ENCODE data around the gene SCMH1. TPM values are rescaled to one million over a fixed set of nuclear protein-coding genes. Genes with fewer than 3 reads are reported as not detected.
A peak's percentile ranks its signal among the peaks of the same experiment; 100 is the strongest.

The SCMH1 gene
- total RNA-seq, 1 donor from 2014 or later: 36.7 TPM

DNA sequence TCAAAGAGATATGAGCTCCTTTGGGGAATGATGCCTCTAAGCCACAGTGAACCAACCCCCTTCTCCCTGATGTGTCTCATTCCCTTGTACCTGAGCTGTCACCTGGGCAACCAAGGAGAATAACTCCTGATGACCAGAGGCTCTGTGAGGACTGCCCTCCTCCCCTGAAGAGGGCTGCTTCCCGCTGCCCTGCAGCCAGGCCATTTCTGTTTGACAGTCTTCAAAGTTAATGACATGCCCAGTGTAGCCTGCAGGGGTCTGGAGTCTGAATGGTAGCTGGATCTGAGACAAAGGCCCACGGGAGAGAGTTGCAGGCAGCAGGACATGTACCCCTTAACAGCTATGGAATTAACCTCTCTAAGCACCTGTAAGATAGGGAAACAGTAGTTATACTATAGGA is 217.2 kb downstream of the SCMH1 start:
- no peak overlapping the region for H3K4me3 Mint-ChIP-seq

DNA sequence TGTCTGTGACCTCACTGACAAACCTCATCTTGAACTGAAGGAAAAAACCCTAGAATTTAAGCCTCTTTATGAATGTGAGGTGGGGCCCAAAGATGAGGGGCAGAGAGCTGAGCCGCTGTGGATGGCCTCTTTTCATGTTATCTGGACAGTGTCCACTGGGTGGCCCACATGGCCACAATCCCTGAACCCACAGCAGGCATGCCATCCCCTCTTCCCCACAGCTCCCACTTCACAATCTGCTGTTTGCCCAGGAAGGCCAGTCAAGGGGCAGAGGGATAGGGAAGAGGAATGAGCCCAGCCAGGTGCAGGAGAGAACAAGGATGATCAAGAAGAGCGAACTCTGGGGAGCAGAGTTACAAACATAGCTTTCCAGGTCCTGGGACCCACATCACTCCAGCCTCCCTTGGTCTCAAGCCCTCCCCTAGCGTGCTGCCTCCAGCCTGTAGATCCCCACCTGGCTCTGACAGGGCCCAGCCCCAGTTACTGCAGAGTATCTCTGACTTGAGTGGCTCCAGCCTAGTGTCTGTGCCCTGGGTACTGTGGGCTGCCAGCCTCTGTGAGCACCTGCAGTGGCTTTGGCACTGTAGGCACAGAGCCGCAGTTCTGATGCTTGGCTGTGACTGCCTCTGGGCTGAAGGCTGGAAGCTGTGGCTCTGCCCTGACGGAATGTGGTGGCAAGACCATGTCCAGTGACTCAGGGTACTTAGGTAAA is 218.7 kb downstream of the SCMH1 start:
- Mint-ChIP-seq H3K27ac (peak overlapping the region; percentile 57), H3K4me3 (no peak overlapping the region), H3K36me3 (peaks cover 11% of the 10 kb centered on the region), H3K9me3 (no peaks in the 10 kb centered on the region), H3K27me3 (no peaks in the 10 kb centered on the region), H3K4me1 (ENCODE audit: unreplicated experiment) (peaks cover 19% of the 10 kb centered on the region)
- DNase-seq (ENCODE audit: extremely low spot score, unreplicated experiment): no peak
- TF ChIP-seq, protein P1, sequence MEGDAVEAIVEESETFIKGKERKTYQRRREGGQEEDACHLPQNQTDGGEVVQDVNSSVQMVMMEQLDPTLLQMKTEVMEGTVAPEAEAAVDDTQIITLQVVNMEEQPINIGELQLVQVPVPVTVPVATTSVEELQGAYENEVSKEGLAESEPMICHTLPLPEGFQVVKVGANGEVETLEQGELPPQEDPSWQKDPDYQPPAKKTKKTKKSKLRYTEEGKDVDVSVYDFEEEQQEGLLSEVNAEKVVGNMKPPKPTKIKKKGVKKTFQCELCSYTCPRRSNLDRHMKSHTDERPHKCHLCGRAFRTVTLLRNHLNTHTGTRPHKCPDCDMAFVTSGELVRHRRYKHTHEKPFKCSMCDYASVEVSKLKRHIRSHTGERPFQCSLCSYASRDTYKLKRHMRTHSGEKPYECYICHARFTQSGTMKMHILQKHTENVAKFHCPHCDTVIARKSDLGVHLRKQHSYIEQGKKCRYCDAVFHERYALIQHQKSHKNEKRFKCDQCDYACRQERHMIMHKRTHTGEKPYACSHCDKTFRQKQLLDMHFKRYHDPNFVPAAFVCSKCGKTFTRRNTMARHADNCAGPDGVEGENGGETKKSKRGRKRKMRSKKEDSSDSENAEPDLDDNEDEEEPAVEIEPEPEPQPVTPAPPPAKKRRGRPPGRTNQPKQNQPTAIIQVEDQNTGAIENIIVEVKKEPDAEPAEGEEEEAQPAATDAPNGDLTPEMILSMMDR (conservative IDR thresholded peaks at IDR 0.05): peak; percentile 67

More for the DNA sequence above, 217.2 kb downstream of the SCMH1 start:
- H3K4me1 Mint-ChIP-seq (ENCODE audit: unreplicated experiment): peaks cover 19% of the 10 kb centered on the region
- H3K27ac Mint-ChIP-seq: no peak overlapping the region
- no peaks in the 10 kb centered on the region for H3K9me3 Mint-ChIP-seq
- TF ChIP-seq, protein P1 (conservative IDR thresholded peaks at IDR 0.05): peak; percentile 49
- peaks cover 12% of the 10 kb centered on the region for H3K36me3 Mint-ChIP-seq
- no peaks in the 10 kb centered on the region for H3K27me3 Mint-ChIP-seq
- DNase-seq (ENCODE audit: extremely low spot score, unreplicated experiment): no peak

DNA sequence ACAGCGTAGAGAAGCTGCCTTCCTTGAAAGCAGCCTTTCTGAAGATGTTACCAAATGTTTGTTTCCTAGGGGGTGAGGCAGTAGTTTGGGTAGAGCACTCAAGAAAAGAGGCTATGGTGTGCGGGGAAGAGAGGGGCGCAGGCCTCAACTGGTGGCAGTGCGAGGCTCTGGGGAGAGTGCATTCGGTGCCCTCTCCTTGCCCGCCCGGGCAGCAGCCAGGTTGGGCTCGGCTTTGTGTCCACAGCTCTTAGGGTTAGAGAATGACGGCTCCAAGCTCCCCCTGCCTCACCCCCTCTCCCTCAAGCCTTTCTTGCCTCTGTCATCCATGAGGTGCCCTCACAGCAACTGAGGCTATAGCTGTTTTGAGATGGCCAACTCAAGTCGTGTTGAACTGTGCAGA is 219.7 kb downstream of the SCMH1 start:
- TF ChIP-seq, protein P1 (conservative IDR thresholded peaks at IDR 0.05): no peak
- peak overlapping the region; percentile 46 for H3K27ac Mint-ChIP-seq
- H3K4me3 Mint-ChIP-seq: no peak overlapping the region
- no peaks in the 10 kb centered on the region for H3K9me3 Mint-ChIP-seq
- peaks cover 8% of the 10 kb centered on the region for H3K36me3 Mint-ChIP-seq
- H3K4me1 Mint-ChIP-seq (ENCODE audit: unreplicated experiment): peaks cover 19% of the 10 kb centered on the region
- H3K27me3 Mint-ChIP-seq: no peaks in the 10 kb centered on the region
- no peak for DNase-seq (ENCODE audit: extremely low spot score, unreplicated experiment)

DNA sequence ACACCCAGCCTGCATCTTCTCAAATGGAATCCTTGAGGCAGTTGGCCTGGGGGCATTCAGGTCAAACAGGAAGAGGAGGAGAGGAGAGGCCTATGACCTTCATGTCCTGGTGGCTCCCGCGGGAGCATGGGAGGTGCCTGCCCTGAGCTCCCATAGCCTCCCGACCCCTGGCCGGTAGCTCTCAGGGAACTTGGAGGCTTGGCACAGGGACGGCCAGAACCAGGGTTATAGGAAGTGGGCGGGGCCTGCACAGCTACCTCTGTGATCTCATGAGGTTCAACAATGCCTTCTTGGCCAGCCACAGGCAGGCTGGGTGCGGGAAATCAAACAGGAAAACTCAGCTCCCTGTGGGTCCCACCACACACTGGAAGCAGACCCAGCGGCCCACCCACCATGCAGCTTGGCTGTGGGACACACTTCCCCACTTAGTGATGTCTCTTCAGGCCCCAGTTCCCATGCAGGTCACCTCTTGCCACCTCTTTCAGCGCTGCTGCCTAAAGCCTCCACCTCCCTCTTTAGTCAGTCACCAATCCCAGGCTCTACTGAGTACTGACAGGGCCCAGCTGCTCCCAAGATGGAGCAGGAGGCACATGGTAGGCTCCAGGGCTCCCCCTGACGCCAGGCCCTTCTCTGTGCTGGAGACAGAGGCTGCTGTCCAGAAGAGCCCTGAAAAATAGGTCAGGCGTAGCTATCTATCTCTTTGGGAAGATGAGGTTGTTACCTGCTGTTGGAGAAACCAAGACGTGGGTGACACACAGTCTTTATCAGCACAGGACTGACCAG is 220.4 kb downstream of the SCMH1 start, which contains the start of gene SLFNL1:
SLFNL1 (minus strand) TSS at position 200 of the 783 bp plus-strand sequence. CDS start 1,065 bp downstream, outside the sequence.
- TF ChIP-seq, protein P1 (conservative IDR thresholded peaks at IDR 0.05): no peak
- no peak for DNase-seq (ENCODE audit: extremely low spot score, unreplicated experiment)
- Mint-ChIP-seq H3K4me3 (no peak within 1 kb of the TSS), H3K27me3 (no peaks in the 10 kb centered on the region), H3K4me1 (ENCODE audit: unreplicated experiment) (peaks cover 19% of the 10 kb centered on the region), H3K9me3 (no peaks in the 10 kb centered on the region), H3K27ac (peak within 1 kb of the TSS; percentile 46), H3K36me3 (peaks cover 7% of the 10 kb centered on the region)

DNA sequence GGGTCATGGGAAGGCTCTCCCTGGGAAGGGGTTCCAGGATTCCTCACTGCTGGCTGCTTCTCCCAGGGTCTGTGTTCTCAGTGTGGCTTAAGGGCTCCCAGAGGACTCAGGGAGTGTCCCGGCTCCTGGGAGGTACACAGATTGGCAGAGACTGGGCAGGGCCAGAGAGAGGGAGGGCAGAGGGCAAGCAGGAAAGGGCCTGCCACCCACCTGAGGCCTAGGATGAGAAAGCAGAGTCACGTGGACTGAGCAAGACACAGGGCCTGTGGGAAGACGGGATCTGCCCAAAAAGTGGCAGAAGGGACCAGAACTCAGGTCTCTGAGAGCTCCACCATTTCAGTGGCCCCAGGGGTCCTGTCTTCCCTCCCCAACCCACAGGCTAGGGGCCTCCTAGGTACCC is 221.5 kb downstream of the SCMH1 start:
- no peak overlapping the region for H3K27ac Mint-ChIP-seq
- no peak for DNase-seq (ENCODE audit: extremely low spot score, unreplicated experiment)
- H3K4me1 Mint-ChIP-seq (ENCODE audit: unreplicated experiment): peaks cover 19% of the 10 kb centered on the region
- no peaks in the 10 kb centered on the region for H3K9me3 Mint-ChIP-seq
- TF ChIP-seq, protein P1 (conservative IDR thresholded peaks at IDR 0.05): no peak
- H3K4me3 Mint-ChIP-seq: no peak overlapping the region
- H3K36me3 Mint-ChIP-seq: peaks cover 4% of the 10 kb centered on the region
- no peaks in the 10 kb centered on the region for H3K27me3 Mint-ChIP-seq

All from type B pancreatic cell (in vitro differentiated cells).